SK-N-SH (cell line): ENCODE measurements around the gene VGLL4. TPM values are rescaled to one million over a fixed set of nuclear protein-coding genes. Genes with fewer than 3 reads are reported as not detected.

Experiments
- CTCF ChIA-PET: fragments of 300-600, 350-600 bp; formaldehyde crosslinking; extraction: SDS; loops from one replicate; lab custom pipeline; 2021; lab: Yijun Ruan, JAX
- POLR2A ChIA-PET: fragments of 350-600 bp; sonication (Branson Sonifier 250); formaldehyde crosslinking; extraction: SDS; loops from one replicate; lab custom pipeline; 2020; ENCODE audit warnings: antibody characterized with exemption, inconsistent platforms; lab: Yijun Ruan, JAX
- DNase-seq: peaks from one replicate; pipeline ENCODE4 v3.0.0; 2012
- H2AFZ ChIP-seq: fragments of 200-600 bp; sonication (generic); 2 replicates; pipeline ENCODE4 v1.8.1; 2016; ENCODE audit warnings: antibody characterized with exemption, mild to moderate bottlenecking, low read depth
- H3F3A ChIP-seq: fragments of 200-600 bp; sonication (generic); replicated peaks from 2 replicates; pipeline ENCODE3; 2016; ENCODE audit warnings: antibody characterized with exemption, mild to moderate bottlenecking; ENCODE audit not compliant: insufficient read depth
- H3K27ac ChIP-seq, 2 experiments: fragments of 200-500 bp in 1 of 2; fragments of 200-600 bp in 1 of 2; sonication (Bioruptor generic) in 1 of 2; sonication (generic), shearing (Covaris generic) in 1 of 2; 2 replicates each; pipeline versions ENCODE4 v1.5.1 to v1.6.1; 2014 to 2016; ENCODE audit warnings: low read depth in 2 of 2, inconsistent platforms in 1 of 2, low read length in 1 of 2, mild to moderate bottlenecking in 1 of 2, mixed read lengths in 1 of 2
- H3K27me3 ChIP-seq: fragments of 200-600 bp; sonication (generic), shearing (Covaris generic); 2 replicates; pipeline ENCODE4 v1.6.1; 2016; ENCODE audit warnings: mixed run types; ENCODE audit not compliant: insufficient read depth
- H3K36me3 ChIP-seq, 2 experiments: fragments of 200-500 bp in 1 of 2; fragments of 200-600 bp in 1 of 2; sonication (Bioruptor generic) in 1 of 2; sonication (generic) in 1 of 2; replicated peaks in 1 of 2; 2 replicates each; pipeline versions ENCODE3 to v1.5.1; 2014 to 2016; ENCODE audit warnings: low read length in 1 of 2, mild to moderate bottlenecking in 1 of 2; ENCODE audit not compliant: insufficient read depth in 2 of 2, control insufficient read depth in 1 of 2
- H3K4me1 ChIP-seq, 2 experiments: fragments of 200-500 bp in 1 of 2; fragments of 200-600 bp in 1 of 2; sonication (Bioruptor generic) in 1 of 2; sonication (generic), shearing (Covaris generic) in 1 of 2; 2 replicates each; pipeline versions ENCODE4 v1.5.1 to v1.6.1; 2014 to 2016; ENCODE audit warnings: low read depth in 1 of 2, low read length in 1 of 2, mixed run types in 1 of 2; ENCODE audit not compliant: insufficient read depth in 2 of 2, control insufficient read depth in 1 of 2
- H3K4me2 ChIP-seq: fragments of 200-600 bp; sonication (generic), shearing (Covaris generic); 2 replicates; pipeline ENCODE4 v1.6.1; 2017; ENCODE audit warnings: mixed run types
- H3K4me3 ChIP-seq, 2 experiments: fragments of 200-500 bp in 1 of 2; fragments of 200-600 bp in 1 of 2; sonication (Bioruptor generic) in 1 of 2; sonication (generic), shearing (Covaris generic) in 1 of 2; 2 replicates each; pipeline versions ENCODE4 v1.5.1 to v1.8.1; 2014 to 2016; ENCODE audit warnings: low read depth in 2 of 2, inconsistent platforms in 1 of 2, low read length in 1 of 2, mild to moderate bottlenecking in 1 of 2, mixed read lengths in 1 of 2, moderate library complexity in 1 of 2
- H3K79me2 ChIP-seq: fragments of 200-600 bp; sonication (generic); 2 replicates; pipeline ENCODE4 v1.8.1; 2017; ENCODE audit warnings: mild to moderate bottlenecking; ENCODE audit not compliant: insufficient read depth
- H3K9ac ChIP-seq: fragments of 200-600 bp; sonication (generic); 2 replicates; pipeline ENCODE4 v1.6.1; 2017; ENCODE audit warnings: mixed run types
- H3K9me2 ChIP-seq: fragments of 200-600 bp; sonication (generic); 2 replicates; pipeline ENCODE4 v1.6.1; 2017; ENCODE audit warnings: mixed run types
- H3K9me3 ChIP-seq: fragments of 200-600 bp; sonication (generic); 2 replicates; pipeline ENCODE4 v1.6.1; 2017; ENCODE audit warnings: mixed run types, mild to moderate bottlenecking, moderate library complexity
- H4K20me1 ChIP-seq: fragments of 200-600 bp; sonication (generic); 2 replicates; pipeline ENCODE4 v1.6.1; 2017; ENCODE audit warnings: mild to moderate bottlenecking, mixed run types; ENCODE audit not compliant: insufficient read depth
- ELF1 ChIP-seq: IDR thresholded peaks from 2 replicates; pipeline ENCODE4 v1.4.0; 2012
- FOSL2 ChIP-seq: IDR thresholded peaks from 2 replicates; pipeline ENCODE4 v1.4.0; 2012; ENCODE audit warnings: low read depth, mild to moderate bottlenecking, moderate library complexity, borderline replicate concordance
- GATA2 ChIP-seq: sonication (generic); formaldehyde crosslinking; IDR thresholded peaks from 2 replicates; pipeline ENCODE4 v1.5.0; 2020; ENCODE audit warnings: mild to moderate bottlenecking, missing genetic modification reagents
- MEF2A ChIP-seq: IDR thresholded peaks from 2 replicates; pipeline ENCODE4 v1.4.0; 2012; ENCODE audit warnings: low read depth, borderline replicate concordance
- POLR2AphosphoS5 ChIP-seq: IDR thresholded peaks from 2 replicates; pipeline ENCODE4 v1.6.1; 2012; ENCODE audit warnings: low read depth, low read length
- RAD21 ChIP-seq: IDR thresholded peaks from 2 replicates; pipeline ENCODE4 v1.6.1; 2012; ENCODE audit warnings: mild to moderate bottlenecking, low read length
- RXRA ChIP-seq: IDR thresholded peaks from 2 replicates; pipeline ENCODE4 v1.4.0; 2012; ENCODE audit warnings: low read depth, mild to moderate bottlenecking, borderline replicate concordance
- TCF12 ChIP-seq: IDR thresholded peaks from 2 replicates; pipeline ENCODE4 v1.4.0; 2012
- YY1 ChIP-seq: IDR thresholded peaks from 2 replicates; pipeline ENCODE4 v1.4.0; 2012; ENCODE audit warnings: low read depth, mild to moderate bottlenecking
- WGBS: methylation state at CpG from one replicate; pipeline ENCODE4 v1.1.6; 2017; ENCODE audit warnings: low lambda C conversion rate; 5-methylcytosine and 5-hydroxymethylcytosine counted together
- polyA plus RNA-seq, 3 experiments: library from polyadenylated mRNA; depleted of rRNA; stranded (reverse); fragments of >200 nt; gene quantifications; 2 replicates each; pipeline ENCODE4 v1.2.3, GENCODE V29; 2012
- TF ChIP-seq, protein P1 (sequence below): IDR thresholded peaks from 2 replicates; pipeline ENCODE4 v1.4.0; 2012; ENCODE audit warnings: low read depth, borderline replicate concordance
- TF ChIP-seq, protein P2 (sequence below): fragments of 150-350 bp; IDR thresholded peaks from 2 replicates; pipeline ENCODE4 v1.6.1; 2017; ENCODE audit warnings: antibody characterized with exemption, low read length, low read depth, borderline replicate concordance
- TF ChIP-seq, protein P3 (sequence below): IDR thresholded peaks from 2 replicates; pipeline ENCODE4 v1.4.0; 2012; ENCODE audit warnings: low read depth, borderline replicate concordance
- TF ChIP-seq, protein P4 (sequence below): fragments of 200-600 bp; sonication (generic); IDR thresholded peaks from 2 replicates; pipeline ENCODE4 v1.6.1; 2017; ENCODE audit warnings: antibody characterized with exemption, mild to moderate bottlenecking, moderate library complexity

VGLL4 gene
- polyA plus RNA-seq, 1 of the 3 experiments (the other 2 are of a cell fraction): 48.9 TPM

DNA sequence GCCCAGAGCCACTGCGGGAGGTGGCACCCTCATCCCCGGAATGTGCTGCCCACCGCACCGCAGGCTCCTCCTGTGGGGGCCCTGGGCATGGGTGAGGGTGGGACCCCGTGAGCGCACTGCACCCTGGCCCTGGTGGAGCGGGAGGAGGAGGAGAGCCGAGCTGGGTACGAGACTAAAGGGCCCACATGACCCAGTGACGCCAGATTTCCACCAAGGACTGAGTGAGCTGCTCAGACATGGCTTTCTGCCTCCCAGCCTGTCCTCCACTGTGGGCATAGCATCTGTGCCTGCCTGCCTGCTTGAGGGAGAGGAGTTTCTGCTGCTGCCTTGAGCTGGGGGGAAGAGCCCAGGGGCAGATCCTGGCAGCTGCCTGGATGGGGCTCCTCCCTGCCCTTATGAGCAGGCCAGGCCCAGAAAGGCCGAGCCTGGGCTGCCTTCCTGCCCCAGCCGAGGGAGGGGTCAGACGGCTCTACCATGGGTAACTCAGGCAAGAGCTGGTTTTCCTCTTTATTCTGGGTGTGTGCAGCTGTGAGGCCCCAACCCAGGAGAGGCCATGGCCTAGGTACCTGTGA, 88.4 kb downstream of the VGLL4 start:
- 94% methylated on average over 4 of the region's 13 CpGs for WGBS
- peaks cover 34% of the 10 kb centered on the region for H3F3A ChIP-seq
- no peak overlapping the region for H3K4me2 ChIP-seq
- H3K9ac ChIP-seq: no peak overlapping the region
- no peak overlapping the region for H3K4me3 ChIP-seq
- H2AFZ ChIP-seq: no peak overlapping the region
- CTCF ChIA-PET: interaction anchor here (0.8 to 1.9 kb wide), 3 partner anchors 14 to 96 kb away, joined by 3 to 6 read pairs (median 4); no protein-coding TSS in a partner anchor
- no peaks in the 10 kb centered on the region for H3K9me3 ChIP-seq
- no peak overlapping the region for H3K27ac ChIP-seq
- peaks cover 19 to 28% of the 10 kb centered on the region in 2 experiments; a peak in 2 of 4 replicates for H3K4me1 ChIP-seq
- H3K79me2 ChIP-seq: peaks cover 49% of the 10 kb centered on the region
- peaks cover 43% of the 10 kb centered on the region for H4K20me1 ChIP-seq
- H3K9me2 ChIP-seq: no peaks in the 10 kb centered on the region
- no peaks in the 10 kb centered on the region for H3K27me3 ChIP-seq
- H3K36me3 ChIP-seq: peaks cover 25 to 49% of the 10 kb centered on the region in 2 experiments
- POLR2A ChIA-PET: interaction anchor here (0.5 to 1.4 kb wide), 2 partner anchors 17 to 76 kb away, joined by 4 to 5 read pairs; no protein-coding TSS in a partner anchor
- TF ChIP-seq ELF1 (no peak), RAD21 (no peak), GATA2 (CRISPR knock-in tag) (no peak), TCF12 (no peak), YY1 (no peak), MEF2A (no peak), FOSL2 (no peak), RXRA (no peak), POLR2AphosphoS5 (no peak)
- TF ChIP-seq, protein P1, sequence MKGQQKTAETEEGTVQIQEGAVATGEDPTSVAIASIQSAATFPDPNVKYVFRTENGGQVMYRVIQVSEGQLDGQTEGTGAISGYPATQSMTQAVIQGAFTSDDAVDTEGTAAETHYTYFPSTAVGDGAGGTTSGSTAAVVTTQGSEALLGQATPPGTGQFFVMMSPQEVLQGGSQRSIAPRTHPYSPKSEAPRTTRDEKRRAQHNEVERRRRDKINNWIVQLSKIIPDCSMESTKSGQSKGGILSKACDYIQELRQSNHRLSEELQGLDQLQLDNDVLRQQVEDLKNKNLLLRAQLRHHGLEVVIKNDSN: no peak
- TF ChIP-seq, protein P2, sequence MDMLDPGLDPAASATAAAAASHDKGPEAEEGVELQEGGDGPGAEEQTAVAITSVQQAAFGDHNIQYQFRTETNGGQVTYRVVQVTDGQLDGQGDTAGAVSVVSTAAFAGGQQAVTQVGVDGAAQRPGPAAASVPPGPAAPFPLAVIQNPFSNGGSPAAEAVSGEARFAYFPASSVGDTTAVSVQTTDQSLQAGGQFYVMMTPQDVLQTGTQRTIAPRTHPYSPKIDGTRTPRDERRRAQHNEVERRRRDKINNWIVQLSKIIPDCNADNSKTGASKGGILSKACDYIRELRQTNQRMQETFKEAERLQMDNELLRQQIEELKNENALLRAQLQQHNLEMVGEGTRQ: no peak
- TF ChIP-seq, protein P3, sequence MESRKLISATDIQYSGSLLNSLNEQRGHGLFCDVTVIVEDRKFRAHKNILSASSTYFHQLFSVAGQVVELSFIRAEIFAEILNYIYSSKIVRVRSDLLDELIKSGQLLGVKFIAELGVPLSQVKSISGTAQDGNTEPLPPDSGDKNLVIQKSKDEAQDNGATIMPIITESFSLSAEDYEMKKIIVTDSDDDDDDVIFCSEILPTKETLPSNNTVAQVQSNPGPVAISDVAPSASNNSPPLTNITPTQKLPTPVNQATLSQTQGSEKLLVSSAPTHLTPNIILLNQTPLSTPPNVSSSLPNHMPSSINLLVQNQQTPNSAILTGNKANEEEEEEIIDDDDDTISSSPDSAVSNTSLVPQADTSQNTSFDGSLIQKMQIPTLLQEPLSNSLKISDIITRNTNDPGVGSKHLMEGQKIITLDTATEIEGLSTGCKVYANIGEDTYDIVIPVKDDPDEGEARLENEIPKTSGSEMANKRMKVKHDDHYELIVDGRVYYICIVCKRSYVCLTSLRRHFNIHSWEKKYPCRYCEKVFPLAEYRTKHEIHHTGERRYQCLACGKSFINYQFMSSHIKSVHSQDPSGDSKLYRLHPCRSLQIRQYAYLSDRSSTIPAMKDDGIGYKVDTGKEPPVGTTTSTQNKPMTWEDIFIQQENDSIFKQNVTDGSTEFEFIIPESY: no peak
- TF ChIP-seq, protein P4, sequence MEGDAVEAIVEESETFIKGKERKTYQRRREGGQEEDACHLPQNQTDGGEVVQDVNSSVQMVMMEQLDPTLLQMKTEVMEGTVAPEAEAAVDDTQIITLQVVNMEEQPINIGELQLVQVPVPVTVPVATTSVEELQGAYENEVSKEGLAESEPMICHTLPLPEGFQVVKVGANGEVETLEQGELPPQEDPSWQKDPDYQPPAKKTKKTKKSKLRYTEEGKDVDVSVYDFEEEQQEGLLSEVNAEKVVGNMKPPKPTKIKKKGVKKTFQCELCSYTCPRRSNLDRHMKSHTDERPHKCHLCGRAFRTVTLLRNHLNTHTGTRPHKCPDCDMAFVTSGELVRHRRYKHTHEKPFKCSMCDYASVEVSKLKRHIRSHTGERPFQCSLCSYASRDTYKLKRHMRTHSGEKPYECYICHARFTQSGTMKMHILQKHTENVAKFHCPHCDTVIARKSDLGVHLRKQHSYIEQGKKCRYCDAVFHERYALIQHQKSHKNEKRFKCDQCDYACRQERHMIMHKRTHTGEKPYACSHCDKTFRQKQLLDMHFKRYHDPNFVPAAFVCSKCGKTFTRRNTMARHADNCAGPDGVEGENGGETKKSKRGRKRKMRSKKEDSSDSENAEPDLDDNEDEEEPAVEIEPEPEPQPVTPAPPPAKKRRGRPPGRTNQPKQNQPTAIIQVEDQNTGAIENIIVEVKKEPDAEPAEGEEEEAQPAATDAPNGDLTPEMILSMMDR: no peak
- no peak for DNase-seq
